ENCODE results near the gene HES2.
"Not testable (repeated sequence)": the region's sequence is repeated elsewhere in the genome, so short reads cannot be mapped to it uniquely, and the experiment has no call there.

Gene HES2

GRCh38 chr1:6419804-6420453, at the start of gene HES2:
TSS of gene HES2 (minus strand) at chr1:6419919. CDS start at chr1:6419820, 99 bp downstream.
- no peak for DNase-seq

GRCh38 chr1:6468729-6469461, 49.2 kb upstream of the HES2 start:
- no peak for DNase-seq

GRCh38 chr1:6467744-6468688, 48.3 kb upstream of the HES2 start:
- DNase-seq: no peak

GRCh38 chr1:6467224-6467623, 47.5 kb upstream of the HES2 start:
- no peak for DNase-seq

GRCh38 chr1:6466751-6467150, 47.0 kb upstream of the HES2 start:
- DNase-seq: no peak

GRCh38 chr1:6466023-6466422, 46.3 kb upstream of the HES2 start, which contains the start of gene TNFRSF25:
TSS of gene TNFRSF25 (minus strand) at chr1:6466173. CDS start at chr1:6466107, 66 bp downstream.
- DNase-seq: no peak

GRCh38 chr1:6465461-6466005, 45.8 kb upstream of the HES2 start:
- no peak for DNase-seq

GRCh38 chr1:6464915-6465314, 45.2 kb upstream of the HES2 start:
- no peak for DNase-seq

- DNase-seq: no peak
These were observed 44.8 kb upstream of the HES2 start for GRCh38 chr1:6464514-6464836.

- DNase-seq: no peak
These were observed 43.3 kb upstream of the HES2 start for GRCh38 chr1:6463120-6463412.

- no peak for DNase-seq
These were observed 42.8 kb upstream of the HES2 start for GRCh38 chr1:6462412-6463119.

- no peak for DNase-seq
These were observed 42.1 kb upstream of the HES2 start for GRCh38 chr1:6461538-6462411.

- no peak for DNase-seq
These were observed 41.4 kb upstream of the HES2 start for GRCh38 chr1:6461051-6461530.

- DNase-seq: no peak
These were observed 40.8 kb upstream of the HES2 start for GRCh38 chr1:6460301-6461050.

GRCh38 chr1:6459850-6460265, 40.1 kb upstream of the HES2 start:
- no peak for DNase-seq

GRCh38 chr1:6456800-6457466, 37.2 kb upstream of the HES2 start:
- DNase-seq: no peak

- DNase-seq: not testable (repeated sequence)
These were observed 36.2 kb upstream of the HES2 start for GRCh38 chr1:6455752-6456520.

GRCh38 chr1:6454856-6455751, 35.4 kb upstream of the HES2 start:
- no peak for DNase-seq

Measured in cortex of kidney (tissue), 1 donor.